ENCODE measurements around the gene CRABP2.
A peak's percentile ranks its signal among the peaks of the same experiment; 100 is the strongest.

CRABP2 gene

DNA sequence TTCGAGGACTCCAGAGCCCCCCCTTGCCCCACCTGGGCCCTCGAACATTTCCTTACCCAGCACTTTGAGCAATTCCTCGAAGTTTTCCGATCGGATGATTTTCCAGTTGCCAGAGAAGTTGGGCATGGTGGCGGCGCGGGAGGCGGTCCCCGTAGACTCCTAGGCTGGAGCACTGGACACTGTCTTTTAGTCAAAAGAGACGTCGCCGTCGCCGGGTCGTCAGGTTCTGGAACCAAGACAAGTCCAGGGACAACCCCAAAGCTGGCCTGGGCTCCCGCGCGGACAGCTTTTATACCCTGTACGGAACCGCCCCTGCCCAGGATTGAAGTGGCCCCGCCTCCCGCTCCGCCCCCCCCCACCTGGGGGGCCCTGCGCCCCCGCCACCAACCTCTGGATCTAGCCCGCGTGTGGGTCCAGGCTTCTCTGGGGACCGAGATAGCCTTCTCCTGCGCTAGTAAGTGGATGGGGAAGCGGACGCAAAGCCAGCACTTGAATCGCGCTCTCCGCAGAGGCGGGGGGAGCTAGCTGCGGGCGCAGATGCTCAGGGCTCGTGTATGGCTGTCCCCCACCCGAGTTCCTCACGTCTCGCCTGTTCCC, at the start of gene CRABP2:
Gene CRABP2, minus strand, starts transcription at position 263 of the 597 bp plus-strand sequence. Its CDS starts 137 bp downstream, at position 126.
- no peak within 1 kb of the TSS for H3K27ac ChIP-seq
- DNase-seq (ENCODE audit: low read depth, low spot score) = no peak

DNA sequence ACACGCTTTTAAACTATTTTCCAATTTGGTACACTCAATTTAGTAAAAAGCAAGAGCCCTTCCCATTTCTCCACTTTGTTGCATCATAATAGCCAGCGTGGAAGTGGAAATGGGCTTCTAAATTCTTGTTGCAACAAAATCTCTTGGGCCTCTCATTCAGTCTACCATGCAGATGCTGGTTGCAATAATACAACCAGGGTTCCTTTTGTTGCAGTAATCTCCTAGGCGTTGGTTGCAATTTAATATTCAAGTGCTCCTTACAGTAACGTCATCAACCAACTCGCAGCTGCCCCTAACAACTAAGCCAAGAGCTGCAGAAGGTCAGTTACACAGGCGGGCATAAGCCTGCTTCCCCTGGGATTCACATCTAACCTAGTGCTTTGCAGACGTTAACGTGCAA, 48.8 kb upstream of the CRABP2 start:
- no peak overlapping the region for H3K27ac ChIP-seq
- no peak for DNase-seq (ENCODE audit: low read depth, low spot score)

DNA sequence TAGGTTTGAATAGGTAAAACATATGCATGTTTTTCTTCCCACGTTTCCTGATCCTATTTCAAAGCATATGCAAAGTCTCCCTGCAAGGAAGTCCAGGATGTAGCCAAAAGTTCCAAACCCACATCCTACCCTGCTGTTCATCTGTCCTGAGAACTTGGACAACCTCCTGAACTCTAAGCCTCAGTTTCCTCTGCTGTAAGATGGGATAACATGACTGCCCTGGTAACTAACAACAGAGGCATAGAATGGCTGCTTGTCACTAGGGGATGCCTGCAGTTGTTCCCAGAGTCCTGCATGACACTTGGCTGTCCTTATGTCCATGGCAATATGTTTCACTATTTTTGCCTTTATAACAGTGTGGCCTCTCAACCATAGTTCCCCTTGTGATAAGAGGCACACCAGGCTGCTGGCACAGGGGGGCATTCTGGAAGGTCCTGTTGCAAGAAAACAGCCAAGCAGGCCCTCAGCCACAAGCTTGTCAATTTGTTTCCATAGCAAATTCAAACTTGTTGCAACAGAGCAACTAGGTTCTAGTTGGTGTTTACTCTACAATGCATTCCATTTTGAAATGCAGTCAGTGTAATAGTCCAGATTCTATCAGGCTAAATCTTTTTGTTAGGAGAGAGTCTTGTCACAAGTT, 47.6 kb upstream of the CRABP2 start:
- peak overlapping the region; percentile 100 for H3K27ac ChIP-seq
- DNase-seq (ENCODE audit: low read depth, low spot score) = no peak

DNA sequence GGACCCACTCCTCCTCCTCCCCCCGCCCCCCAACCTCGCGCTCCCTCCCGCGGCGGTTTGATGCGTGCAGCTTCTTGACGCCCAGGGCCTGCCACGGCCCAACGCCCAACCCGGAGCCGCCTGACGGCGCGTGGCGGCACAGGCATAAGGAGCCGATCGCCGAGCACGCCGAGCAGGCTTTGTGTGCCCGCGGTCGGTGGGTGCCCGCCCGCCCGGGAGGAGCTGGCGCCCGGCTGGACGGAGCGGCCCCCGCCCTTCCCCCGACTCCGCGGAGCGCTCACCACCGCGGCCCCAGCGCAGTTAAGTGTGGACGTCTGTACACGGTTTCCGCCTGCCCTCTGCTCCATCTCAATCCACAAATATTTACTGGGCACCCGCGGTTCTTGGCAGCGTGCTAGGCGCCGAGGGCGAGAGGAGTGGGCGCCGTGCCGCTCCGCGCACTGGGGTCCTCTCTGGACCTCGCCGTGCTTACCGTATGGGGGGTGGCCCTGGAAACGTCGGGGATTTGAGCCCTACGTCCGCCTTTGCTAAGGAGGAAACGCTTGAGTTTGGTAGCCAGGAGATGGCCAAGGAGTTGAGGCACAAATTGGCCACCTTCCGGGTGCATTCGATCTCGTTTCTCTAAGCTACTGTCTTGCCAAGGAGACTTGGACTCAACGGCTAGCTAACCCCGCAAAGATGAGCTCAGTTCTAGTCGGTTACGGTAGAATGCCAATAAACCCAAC, 46.5 kb upstream of the CRABP2 start:
- peak; percentile 79 for DNase-seq (ENCODE audit: low read depth, low spot score)
- peak overlapping the region; percentile 100 for H3K27ac ChIP-seq

DNA sequence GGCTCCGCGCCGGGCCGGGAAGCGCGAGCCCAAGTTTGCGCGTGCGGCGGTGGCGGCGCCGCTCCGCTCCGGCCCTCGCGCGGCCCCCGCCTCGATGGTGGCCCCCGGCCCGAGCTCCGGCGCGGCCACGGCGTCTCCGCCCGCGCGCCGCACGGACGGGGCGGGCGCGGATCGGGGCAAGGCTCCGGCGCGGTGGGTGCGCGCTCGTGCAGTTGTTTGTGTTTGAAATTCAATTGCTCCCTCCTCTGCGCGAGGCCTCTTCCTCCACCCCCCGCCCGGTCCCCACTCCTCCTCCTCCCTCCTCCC, 46.0 kb upstream of the CRABP2 start, which contains the start of gene HDGF:
Gene HDGF, minus strand, starts transcription at position 225 of the 306 bp plus-strand sequence. CDS start 246 bp downstream, outside the sequence.
- peak within 1 kb of the TSS; percentile 100 for H3K27ac ChIP-seq
- no peak for DNase-seq (ENCODE audit: low read depth, low spot score)

DNA sequence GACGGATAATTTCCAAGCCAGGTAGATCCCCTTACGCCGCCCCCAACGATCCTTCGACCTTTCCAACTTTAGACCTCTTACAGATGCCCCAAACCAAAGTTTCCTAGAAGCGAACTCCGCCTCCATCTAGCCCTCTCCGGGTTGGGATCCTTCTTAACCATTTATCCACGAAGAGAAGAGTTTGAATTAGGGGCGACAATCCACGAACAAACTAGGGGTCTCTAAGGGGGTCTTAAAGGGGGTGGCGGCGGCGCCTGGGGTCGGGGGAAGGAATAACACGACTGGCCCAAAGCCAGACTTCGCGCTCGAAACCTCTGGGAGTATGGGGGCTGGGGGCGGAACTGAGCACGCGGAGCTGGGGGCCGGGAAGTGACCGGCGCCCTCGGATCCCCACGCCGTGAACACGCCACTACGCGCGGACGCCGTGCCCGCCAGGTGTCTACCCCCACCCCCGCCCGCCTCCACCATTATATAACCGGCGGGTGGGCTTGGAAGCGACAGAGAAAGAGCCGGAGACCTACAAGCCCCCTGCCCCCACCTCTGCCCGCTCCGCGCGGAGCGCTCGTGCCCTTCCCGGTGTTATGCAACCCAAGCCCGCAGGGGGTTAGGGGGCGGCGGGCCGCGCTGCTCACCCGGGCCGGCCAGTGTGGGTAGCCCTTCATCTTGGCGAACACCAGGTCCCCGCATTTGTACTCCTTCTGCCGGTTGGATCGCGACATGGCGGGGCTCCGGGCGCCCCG, 45.5 kb upstream of the CRABP2 start:
- no peak for DNase-seq (ENCODE audit: low read depth, low spot score)
- H3K27ac ChIP-seq = peak overlapping the region; percentile 100

DNA sequence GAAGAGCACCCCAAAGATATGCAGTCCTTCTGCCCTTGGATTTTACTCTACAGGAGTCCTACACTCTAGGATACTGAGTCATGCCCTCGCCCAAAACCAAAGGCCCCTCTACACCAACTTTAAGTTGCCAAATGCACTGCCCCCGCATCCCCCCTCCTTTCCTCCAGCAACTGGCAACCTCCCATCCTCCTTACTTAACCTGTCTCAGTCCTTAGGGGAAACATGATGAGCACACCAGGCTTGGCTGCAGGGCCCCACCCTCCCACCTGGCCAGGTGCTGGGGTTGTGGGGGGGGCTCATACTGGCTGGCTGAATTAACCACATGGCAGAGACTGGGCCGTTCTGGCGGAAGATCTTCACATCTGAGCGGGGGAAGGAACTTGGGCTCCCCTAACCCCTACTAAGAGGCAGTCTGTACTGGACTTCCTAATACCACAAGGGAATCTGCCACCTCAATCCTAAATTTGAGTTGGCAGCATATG, 44.8 kb upstream of the CRABP2 start:
- H3K27ac ChIP-seq = peak overlapping the region; percentile 100
- DNase-seq (ENCODE audit: low read depth, low spot score) = no peak

DNA sequence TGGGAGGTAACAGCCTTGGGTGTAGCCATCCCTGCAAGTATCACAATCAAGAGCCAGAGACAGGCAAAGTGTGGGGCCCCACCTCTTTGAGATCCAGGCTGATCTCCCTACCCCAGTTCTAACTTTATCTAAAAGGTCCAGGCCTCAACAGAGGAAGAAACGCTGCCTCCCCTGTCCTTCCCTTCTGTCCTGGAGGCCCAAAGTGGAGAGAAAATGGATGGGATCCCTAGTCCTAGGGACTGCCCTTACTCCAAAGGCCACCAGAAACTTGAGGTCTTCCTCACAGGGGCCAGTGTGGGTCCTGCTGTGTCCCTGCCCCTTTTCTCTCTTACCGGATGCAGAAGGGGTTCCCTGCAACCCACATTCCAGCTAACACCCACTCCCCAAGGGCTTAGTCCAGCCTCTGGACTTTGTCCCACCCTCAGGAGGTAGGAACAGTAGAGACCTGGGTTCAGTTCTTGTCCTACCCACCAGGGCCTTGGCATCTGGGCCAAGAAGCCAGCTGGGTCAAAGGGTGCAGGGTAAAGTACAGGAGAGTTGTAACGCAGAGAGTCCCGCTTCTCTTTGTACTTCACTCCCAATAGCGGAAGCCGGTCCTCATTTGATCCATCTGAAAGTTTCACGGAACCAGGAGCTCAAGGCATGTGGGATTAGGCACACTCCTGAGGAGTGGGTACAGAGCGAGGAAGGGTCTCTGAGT, 44.2 kb upstream of the CRABP2 start:
- peak overlapping the region; percentile 100 for H3K27ac ChIP-seq
- DNase-seq (ENCODE audit: low read depth, low spot score) = no peak

DNA sequence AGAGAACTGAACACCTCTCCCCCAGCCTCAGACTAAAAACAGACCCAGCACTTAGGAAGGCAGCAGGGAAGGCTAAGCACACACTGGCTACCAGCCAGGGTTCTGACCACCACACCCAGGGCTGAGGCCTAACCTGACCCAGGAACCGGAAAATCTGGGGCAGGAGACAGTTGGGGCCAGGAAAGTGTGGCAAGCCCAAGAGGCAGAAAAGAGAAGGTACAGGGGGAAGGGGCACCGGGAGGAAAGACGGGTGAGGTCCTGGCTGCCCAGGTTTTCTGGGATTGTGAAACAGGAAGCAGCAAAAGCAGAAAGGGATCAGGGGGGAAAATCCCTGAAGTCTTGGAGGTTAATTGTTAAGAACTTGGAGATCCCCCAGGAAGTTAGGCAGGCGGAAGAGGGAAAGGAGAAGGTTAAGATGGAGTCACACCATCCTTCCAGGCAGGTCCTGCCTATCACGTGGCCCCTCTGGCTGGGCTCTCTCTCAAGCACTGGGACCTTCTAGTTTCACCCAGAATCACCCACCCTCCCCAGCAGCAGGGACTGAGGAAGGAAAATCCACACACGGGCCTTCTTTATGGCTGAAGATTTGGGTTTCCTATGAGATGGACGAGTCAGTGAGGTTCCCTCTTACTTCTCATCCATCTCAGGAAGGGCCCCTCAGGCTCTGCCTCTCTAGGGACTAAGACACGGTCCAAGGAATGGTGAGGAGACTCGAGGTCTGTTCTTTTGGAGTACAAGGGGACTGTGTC, 43.5 kb upstream of the CRABP2 start:
- no peak for DNase-seq (ENCODE audit: low read depth, low spot score)
- H3K27ac ChIP-seq = peak overlapping the region; percentile 100

DNA sequence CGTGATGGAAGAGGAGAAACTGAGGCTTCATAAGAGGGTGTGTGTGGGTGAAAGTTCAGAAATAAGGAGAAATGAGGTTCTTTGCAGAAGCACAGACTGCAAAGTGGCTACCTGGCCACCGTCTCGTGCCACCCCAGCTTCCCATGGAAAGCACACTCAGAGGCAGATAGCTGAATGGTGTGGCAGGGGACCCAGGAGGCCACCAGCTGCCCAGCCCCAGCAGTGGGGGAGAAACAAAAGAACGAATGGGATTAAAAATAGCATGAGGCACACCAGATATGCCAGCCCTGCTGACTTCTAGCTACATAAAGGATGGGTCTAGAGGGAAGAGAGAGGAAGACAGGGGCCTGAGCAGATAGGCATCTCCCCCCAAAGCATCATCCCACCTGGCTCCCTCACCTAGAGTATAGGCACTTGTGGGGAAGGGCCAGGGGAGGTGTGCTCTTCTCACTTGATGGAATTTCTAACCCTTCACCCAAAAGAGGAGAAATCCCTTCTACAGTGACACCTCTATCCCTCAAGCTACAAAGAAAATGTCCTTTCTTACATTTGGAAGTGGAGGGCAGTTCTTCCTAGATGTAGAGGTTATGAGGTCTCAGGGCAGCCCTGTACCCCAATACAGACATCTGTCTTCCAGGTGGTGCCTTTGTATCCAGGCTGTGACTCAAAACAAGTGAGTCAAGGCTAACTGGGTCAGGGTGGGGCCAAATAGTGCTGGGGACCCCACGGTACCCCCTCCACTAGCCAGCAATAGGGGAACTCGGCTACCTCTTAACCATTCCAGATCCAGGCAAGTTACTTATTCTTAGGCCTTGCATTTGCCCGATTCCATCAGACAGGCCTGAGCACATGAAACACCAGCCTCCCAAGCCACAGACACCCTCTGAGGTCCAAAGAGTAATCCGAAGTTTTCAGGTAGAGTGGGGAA, 42.6 kb upstream of the CRABP2 start:
- peak overlapping the region; percentile 100 for H3K27ac ChIP-seq
- DNase-seq (ENCODE audit: low read depth, low spot score) = no peak

DNA sequence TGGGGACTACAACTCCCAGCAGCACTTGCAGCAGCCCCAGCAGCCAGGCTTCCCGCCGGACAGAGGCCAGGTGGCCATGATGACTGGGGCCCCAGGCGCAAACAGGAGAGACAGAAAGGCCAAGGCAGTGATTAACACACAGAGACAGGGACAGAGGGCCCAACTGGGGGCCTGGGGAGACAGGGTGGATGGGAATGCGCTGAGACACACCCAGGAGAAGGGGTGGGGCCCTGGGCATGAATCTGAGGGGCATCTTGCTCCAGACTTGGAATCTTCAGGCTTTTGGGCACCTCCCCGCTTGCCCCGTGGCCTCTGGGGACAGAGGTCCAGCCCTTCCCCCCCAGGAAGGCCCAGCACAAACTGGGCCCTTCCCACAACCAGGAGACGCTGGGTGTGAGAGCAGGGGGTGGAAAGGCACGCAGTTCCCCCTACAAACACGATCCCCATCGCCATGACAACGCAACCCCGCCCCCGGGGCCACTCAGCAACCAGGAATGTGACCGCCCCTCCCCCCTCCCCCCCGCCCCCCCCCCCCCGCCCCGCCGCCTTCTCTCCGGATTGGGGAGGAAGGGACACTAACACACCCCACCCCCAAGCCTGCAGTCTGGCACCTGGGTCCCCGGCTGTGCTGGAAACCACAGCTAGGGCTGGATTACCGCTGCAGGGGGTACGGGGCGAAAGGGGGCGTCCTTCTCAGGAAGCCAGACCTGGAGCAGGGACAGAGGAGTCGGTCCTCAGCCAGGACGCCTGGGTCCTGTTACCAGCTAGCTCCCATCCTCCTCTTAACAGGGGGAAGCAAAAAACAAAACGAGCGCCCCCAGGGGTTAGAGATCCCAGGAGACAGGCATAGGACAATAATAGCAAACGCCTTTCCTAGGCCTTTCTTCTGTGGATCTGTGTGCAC, 41.6 kb upstream of the CRABP2 start:
- H3K27ac ChIP-seq = peak overlapping the region; percentile 100
- DNase-seq (ENCODE audit: low read depth, low spot score) = peak; percentile 57

DNA sequence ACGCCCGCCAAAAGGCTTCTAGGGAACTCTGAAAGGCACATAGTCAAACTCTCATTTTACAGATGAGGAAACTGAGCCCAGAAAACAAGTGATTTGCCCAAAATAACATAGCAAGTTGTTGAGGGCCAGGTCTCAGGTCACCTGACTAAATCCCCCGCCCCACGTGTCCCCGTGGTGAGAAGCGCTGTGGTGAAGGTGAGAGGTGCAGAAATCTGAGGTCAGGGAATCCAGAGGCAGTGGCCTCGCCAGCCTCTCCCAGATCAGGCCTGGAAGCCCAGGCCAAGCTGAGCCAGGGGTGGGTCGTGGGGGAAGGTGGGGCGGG, 41.0 kb upstream of the CRABP2 start:
- peak overlapping the region; percentile 100 for H3K27ac ChIP-seq
- DNase-seq (ENCODE audit: low read depth, low spot score) = no peak

DNA sequence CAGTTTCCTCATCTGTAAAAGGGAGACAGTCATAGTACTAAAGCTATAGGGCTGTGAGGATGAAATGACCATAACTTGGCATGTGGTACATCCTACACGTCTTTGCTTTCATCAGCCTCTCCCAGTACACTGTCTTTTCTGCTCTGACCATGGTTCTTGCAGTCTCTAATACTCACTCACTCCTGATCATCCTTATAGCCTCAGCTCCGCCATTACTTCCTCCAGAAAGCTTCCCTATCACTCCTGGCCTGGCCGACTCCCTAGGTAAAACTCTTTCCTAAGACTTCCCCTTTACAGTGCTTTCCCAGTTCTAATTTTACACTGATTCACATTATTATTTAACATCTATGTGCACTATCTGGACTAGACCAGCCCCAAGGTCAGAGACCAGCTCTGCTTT, 40.5 kb upstream of the CRABP2 start:
- H3K27ac ChIP-seq = peak overlapping the region; percentile 100

DNA sequence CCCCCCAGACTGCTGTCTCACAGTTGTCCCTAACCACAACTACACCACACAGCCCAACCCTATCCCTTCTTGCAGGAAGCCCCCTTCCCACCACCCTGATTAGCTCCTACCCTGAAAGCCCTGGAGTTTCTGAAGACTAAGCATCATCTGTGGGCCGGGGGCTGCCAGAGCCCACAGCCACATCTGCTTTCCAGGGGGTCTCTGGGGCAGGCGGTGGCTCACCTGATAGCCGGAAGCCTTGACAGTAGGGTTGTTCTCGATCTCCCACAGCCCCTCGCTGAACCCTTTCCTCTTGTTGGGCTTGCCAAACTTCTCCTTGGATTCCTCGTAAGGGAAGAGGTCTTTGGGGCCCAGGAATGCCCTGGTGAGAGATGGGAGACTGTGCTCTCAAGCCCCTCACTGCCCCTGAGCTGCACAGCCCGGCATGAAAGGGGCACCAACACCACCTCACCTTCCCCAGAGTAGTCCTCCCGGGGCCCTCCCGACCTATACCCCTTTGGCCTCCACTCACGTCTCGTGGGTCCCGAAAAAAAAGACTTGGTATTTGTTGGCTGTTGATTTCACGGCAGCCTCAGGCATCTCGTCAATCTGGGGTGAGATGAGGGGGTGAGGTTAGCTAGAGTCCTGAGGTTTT, 39.5 kb upstream of the CRABP2 start:
- DNase-seq (ENCODE audit: low read depth, low spot score) = no peak
- H3K27ac ChIP-seq = peak overlapping the region; percentile 100

More for the DNA sequence above, 40.5 kb upstream of the CRABP2 start:
- DNase-seq (ENCODE audit: low read depth, low spot score) = no peak

DNA sequence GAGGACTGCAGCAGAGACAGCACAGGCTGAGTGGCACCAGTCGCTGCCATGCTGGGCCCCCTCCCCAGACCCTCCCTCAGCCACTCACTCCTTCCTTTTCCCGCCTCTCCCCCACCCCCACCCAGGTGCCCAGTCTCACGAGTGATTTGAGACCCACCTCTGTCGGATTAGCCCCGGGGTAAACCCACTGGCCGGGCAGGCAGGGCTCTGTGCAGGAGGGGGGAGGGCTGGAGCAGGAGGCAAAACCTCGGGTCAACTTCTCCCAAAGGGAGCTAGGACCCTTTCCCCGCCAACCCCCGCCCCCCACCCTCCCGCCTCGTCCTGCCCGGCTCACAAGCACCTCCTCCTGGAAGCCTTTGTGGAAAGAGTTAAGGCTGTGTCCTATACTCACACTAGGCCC, 39.0 kb upstream of the CRABP2 start:
- H3K27ac ChIP-seq = peak overlapping the region; percentile 100
- DNase-seq (ENCODE audit: low read depth, low spot score) = no peak

DNA sequence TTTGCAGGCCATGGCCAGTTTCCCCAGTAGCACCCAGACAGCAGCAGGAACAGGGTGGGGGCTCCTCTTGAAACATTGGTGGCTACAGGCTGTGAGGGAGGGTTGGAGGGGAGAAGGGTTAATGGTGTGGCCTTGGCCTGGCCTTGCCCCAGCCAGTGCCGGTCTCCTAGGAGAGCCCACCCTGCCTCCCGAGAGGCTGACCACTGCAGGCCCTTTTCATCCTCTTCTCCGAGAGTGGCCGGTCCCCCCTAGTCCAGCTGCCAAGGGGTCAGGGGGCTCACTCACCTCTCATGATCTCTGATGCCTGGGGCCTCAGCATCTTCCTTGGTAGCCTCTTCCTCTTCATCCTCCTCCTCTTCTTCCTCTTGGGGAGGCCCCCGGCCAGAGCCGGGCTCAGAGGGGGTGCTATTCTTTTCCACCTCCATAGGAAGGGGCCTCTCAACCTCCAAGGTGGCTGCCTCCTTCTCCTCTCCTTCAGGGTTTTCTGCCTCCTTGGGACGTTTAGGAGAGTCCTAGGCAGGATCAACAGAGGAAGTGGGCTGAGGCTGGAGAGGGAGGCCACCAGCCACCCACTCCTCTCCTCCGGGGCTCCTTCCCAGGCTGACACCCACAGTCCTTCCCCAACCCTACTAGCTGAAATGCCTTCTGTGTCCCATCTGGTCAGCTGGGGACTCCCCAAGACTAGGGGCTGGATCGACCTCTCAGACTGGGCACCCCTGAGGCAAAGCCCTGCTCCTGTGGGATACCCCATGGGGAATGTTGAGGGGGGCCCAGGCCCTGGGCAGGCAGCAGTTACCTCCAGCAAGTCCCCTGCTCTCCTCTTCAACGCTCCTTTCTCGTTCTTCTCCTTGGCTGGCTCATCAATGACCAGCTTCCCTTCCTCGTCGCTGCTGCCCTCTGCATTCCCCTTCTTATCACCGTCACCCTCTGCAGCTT, 38.3 kb upstream of the CRABP2 start:
- peak overlapping the region; percentile 76 for H3K27ac ChIP-seq
- DNase-seq (ENCODE audit: low read depth, low spot score) = no peak
